Activated CD4-positive, alpha-beta T cell treated with anti-CD3 and anti-CD28 coated beads, Interleukin-2, amount 50 U/mL, for 24 hours (primary cell): ENCODE data around the gene PKM.
A peak's percentile ranks its signal among the peaks of the same experiment; 100 is the strongest.

ENCODE experiments used
- DNase-seq, 2 donors: peaks; one replicate each; pipeline ENCODE4 v3.0.0-alpha.2; 2020; ENCODE audit warnings: low read depth in 1 of 2, low spot score in 1 of 2

Gene PKM

GRCh38 chr15:72161361-72162132 lies 69.4 kb downstream of the PKM start:
- no peak for DNase-seq

DNA sequence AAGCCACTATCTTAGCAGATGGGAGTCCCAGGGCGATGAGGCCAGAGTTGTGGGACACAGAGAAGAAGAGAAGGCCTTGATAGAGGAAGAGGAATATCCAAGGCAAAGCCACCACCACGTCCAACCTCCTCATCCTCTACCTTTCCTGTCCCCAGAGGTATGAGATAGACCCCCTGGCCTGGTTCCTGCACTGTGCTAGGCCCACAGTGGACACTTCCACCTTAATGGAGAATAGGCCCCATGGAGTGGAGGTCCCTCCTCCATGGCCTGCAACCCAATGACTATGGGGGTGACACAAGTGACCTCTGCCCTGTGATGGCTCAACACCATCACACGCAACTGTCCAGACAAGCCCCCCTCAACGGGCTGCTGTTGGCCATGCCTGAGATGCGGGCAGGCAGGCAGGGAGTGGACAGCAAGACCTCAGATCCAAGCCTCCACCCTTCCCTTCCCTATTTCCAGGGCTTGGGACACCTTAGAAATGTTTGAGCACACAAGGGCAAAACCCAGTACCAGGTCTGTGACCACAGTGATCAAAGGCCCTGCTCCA lies 70.2 kb downstream of the PKM start:
- DNase-seq: no peak

- DNase-seq: no peak
Measured at GRCh38 chr15:72156928-72157327, 74.1 kb downstream of the PKM start.

DNA sequence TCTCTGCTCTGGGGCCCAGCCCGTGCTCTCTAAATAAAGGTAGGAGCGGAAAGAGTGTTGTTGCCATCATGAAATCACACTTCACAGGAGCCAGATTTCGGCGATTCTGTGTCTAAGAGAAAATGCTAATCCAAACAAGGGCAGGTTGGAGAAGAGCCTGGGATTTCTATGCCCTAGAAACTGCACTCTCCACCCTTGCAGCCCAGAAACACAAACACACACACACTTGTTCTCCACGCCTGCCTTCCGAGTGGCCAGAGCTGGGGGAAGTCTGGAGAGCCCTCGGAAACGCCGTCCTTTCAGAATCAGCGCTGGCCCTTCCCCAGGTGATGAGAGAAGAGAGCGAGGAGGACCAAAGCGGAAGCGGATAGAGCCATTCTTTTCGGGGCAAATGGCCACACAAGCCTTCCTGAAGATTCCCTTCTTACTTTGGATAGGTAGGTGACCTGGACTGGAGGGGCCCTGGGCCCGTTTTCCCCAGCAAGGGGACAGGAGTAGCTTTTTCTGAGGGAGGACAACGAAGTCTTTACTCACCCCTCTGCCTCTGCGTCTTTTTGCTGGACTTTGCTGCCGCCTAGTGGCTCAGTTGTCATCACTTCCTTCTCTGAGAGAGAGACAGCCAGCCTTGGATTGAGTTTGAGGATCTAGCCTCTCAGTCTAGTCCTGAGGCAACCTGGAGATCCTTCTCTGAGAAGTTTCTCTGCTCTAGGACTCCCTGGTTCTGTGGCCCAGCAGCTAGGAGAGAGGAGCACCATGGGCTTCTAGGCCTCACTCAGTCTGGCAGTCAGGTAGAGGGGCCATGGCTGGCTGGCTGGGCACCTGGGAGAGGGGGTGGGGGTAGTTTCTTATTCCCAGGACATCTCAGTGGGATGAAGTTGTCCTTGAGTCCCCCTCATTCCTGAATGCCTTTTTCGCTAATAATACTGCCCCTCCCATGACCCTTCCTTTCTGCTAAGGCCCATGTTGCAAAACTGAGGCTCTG lies 75.1 kb downstream of the PKM start:
- peak; percentile 72 to 77 for DNase-seq

GRCh38 chr15:72155003-72155621 lies 75.9 kb downstream of the PKM start:
- no peak for DNase-seq

DNA sequence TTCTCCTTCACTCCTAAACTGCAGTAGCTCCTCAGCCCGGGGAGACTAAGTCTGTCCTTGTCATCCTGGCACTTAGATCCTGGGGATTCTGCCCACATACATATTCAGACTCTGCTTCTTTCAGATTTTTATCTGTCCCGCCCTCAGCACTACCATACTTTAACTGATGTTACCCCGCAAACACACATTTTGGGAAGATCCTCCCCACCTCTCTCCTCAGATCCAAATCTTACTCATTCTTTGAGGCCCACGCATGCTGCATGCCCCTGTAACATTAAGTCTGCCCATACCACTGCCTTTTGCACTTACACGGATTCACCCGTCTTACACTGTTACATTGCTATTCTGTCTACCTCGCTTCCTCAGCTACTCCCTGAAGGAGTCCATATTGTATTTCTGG lies 76.7 kb downstream of the PKM start:
- no peak for DNase-seq

DNA sequence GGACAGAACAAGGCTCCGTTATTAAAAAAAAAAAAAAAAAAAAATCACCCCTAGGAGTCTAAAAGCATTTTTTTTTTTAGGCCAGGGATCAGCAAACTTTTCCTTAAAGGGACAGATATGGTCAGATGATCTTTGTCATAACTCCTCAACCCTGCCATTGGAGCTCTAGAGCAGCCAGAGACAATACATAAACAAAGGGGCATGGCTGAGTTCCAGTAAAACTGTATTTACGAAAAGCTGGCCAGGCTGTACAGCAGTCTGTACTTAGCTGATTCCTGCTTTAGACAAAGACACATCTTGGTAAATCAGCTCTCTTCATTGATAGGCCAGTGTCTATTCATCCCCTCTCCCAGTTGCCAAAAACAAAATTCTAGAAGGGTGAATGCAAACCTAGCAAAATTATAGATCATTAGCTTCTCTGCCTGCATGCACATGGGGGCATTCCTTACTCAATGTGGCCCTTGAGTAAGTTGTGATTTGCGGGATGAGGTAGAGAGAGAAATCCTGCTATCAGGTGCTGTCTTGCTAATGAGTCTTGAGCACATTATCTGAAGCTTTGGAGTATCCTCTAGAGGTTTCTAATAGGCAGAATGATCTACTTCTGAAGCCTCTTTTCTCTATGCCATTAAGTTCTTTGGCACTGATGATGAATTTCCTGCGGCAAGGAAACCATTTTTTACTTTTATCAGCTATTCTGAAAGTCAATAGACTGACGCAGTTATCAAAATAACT lies 77.6 kb downstream of the PKM start:
- DNase-seq: no peak
